Measurements from ENCODE around the gene TRPC4. TPM values are rescaled to one million over a fixed set of nuclear protein-coding genes. Genes with fewer than 3 reads are reported as not detected.

The TRPC4 gene
- total and polyA plus RNA-seq, 2 donors (not counting 1 experiment from before 2014, with no cell fraction given) = not detected

- POLR2A ChIA-PET = no interaction called here
- intact Hi-C loops (cut with micrococcal nuclease) = no loop called here
- H4K20me1 ChIP-seq (ENCODE audit: control insufficient read depth, insufficient read depth, low read length, poor library complexity, severe bottlenecking) = no peaks in the 10 kb centered on the region
- Mint-ChIP-seq H3K9me3 (ENCODE audit: insufficient read depth) (no peaks in the 10 kb centered on the region), H3K27ac (no peak overlapping the region), H3K27me3 (no peaks in the 10 kb centered on the region), H3K4me3 (no peak overlapping the region), H3K4me1 (no peaks in the 10 kb centered on the region)
- H3K4me2 ChIP-seq (replicated peaks; ENCODE audit: low read depth, low read length, poor library complexity, severe bottlenecking) = no peak overlapping the region
- no peaks in the 10 kb centered on the region for H3K9me3 ChIP-seq (ENCODE audit: control extremely low read depth in 1 of 3, control insufficient read depth in 2 of 3, insufficient read depth in 1 of 3, low read length in 2 of 3)
- CTCF ChIA-PET = no interaction called here
- H3K79me2 ChIP-seq (ENCODE audit: control insufficient read depth, insufficient read depth, low read length) = no peaks in the 10 kb centered on the region
- H3K27me3 ChIP-seq (replicated peaks in 1 of 4; ENCODE audit: control extremely low read depth in 1 of 4, control insufficient read depth in 3 of 4, insufficient read depth in 4 of 4, low read length in 3 of 4) = no peaks in the 10 kb centered on the region
- H2AFZ ChIP-seq (ENCODE audit: insufficient read depth, low read depth, low read length, poor library complexity, severe bottlenecking) = no peak overlapping the region
- H3K4me3 ChIP-seq (ENCODE audit: control extremely low read depth in 1 of 5, extremely low read depth in 1 of 5, insufficient read depth in 1 of 5, low read depth in 2 of 5, low read length in 4 of 5) = no peak overlapping the region
- no peak overlapping the region for H3K27ac ChIP-seq (ENCODE audit: low read length in 2 of 2)
- WGBS (ENCODE audit: insufficient coverage) = no CpG with 5 or more reads among the region's 2 CpGs
- no peak for TF ChIP-seq CTCF (IDR thresholded peaks at IDR 0.05)
- no peak for TF ChIP-seq EZH2 (IDR thresholded peaks at IDR 0.05; ENCODE audit: borderline replicate concordance, insufficient read depth, low read depth, low read length, poor library complexity, severe bottlenecking)
- no peak for ATAC-seq (ENCODE audit: low read depth)
- no peak for DNase-seq
- no peak overlapping the region for H3K9ac ChIP-seq (ENCODE audit: low read length)
- H3K36me3 ChIP-seq (replicated peaks in 1 of 2; ENCODE audit: control extremely low read depth in 1 of 2, control insufficient read depth in 1 of 2, extremely low read depth in 1 of 2, insufficient read depth in 2 of 2, low read length in 1 of 2) = no peaks in the 10 kb centered on the region
- no peaks in the 10 kb centered on the region for H3K4me1 ChIP-seq (ENCODE audit: control insufficient read depth in 2 of 2, insufficient read depth in 2 of 2, low read length in 2 of 2)
Measured at GRCh38 chr13:37587236-37587635, 282.3 kb downstream of the TRPC4 start.

Small RNA genes lying within 50 kb of the gene (small RNA-seq; reads per million reads assigned to genes)
- not detected for gene RNA5SP26 (ENCODE audit: insufficient read length, low read depth, low replicate concordance)
